Measurements from ENCODE around the gene PNKD.

DNA sequence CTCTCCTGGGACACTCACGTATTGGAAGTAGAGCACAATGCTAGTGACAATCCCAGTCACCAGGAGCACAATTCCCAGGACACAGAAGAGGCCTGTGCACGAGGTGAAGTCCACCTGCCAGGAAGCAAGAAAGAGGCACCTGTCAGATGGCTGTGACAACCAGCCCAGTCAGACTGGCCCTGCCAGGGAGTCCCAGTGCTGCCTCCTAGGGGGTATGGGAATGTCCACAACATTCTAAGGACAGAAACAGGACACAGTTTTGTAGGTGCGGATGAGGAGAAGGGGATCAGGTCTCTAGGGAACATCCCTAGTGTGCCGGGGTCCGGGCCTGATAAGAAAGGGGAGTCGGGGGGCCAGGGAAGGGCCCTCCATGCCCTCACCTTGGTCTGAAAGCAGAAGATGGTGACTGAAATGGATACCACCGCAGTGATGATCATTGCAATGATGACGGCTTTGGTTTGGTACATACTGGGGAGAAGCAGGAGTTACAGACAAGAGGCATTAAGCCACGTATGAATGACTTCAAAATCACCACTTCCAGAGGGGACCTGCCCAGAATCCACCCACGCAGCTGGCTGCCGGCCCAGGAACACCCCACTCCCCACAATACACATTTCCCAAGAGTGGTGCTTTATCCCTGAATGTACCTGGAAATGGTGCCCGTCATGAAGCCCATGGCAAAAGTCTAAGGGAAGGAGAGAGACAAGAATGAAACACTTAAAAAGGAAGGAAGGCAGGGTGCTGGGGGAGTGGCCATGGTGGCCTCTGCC lies 6.9 kb downstream of the PNKD start:
- TF ChIP-seq JUN (CRISPR knock-in tag; IDR thresholded peaks at IDR 0.05) (no peak), CREM (CRISPR knock-in tag; IDR thresholded peaks at IDR 0.05) (no peak), ATF1 (CRISPR knock-in tag; IDR thresholded peaks at IDR 0.05) (no peak), SOX15 (CRISPR knock-in tag; IDR thresholded peaks at IDR 0.05) (no peak), ETV6 (CRISPR knock-in tag; IDR thresholded peaks at IDR 0.05) (no peak), TCF7 (CRISPR knock-in tag; IDR thresholded peaks at IDR 0.05; ENCODE audit: low read depth) (no peak), ZNF138 (CRISPR knock-in tag; conservative IDR thresholded peaks at IDR 0.05) (no peak), EMX1 (CRISPR knock-in tag; IDR thresholded peaks at IDR 0.05) (no peak)
- TF ChIP-seq, protein P1, sequence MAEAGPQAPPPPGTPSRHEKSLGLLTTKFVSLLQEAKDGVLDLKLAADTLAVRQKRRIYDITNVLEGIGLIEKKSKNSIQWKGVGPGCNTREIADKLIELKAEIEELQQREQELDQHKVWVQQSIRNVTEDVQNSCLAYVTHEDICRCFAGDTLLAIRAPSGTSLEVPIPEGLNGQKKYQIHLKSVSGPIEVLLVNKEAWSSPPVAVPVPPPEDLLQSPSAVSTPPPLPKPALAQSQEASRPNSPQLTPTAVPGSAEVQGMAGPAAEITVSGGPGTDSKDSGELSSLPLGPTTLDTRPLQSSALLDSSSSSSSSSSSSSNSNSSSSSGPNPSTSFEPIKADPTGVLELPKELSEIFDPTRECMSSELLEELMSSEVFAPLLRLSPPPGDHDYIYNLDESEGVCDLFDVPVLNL (CRISPR knock-in tag; IDR thresholded peaks at IDR 0.05; ENCODE audit: borderline replicate concordance, low read depth), result no peak
- TF ChIP-seq, protein P2, sequence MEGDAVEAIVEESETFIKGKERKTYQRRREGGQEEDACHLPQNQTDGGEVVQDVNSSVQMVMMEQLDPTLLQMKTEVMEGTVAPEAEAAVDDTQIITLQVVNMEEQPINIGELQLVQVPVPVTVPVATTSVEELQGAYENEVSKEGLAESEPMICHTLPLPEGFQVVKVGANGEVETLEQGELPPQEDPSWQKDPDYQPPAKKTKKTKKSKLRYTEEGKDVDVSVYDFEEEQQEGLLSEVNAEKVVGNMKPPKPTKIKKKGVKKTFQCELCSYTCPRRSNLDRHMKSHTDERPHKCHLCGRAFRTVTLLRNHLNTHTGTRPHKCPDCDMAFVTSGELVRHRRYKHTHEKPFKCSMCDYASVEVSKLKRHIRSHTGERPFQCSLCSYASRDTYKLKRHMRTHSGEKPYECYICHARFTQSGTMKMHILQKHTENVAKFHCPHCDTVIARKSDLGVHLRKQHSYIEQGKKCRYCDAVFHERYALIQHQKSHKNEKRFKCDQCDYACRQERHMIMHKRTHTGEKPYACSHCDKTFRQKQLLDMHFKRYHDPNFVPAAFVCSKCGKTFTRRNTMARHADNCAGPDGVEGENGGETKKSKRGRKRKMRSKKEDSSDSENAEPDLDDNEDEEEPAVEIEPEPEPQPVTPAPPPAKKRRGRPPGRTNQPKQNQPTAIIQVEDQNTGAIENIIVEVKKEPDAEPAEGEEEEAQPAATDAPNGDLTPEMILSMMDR (IDR thresholded peaks at IDR 0.05), result no peak
- TF ChIP-seq, protein P3, sequence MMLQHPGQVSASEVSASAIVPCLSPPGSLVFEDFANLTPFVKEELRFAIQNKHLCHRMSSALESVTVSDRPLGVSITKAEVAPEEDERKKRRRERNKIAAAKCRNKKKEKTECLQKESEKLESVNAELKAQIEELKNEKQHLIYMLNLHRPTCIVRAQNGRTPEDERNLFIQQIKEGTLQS (CRISPR knock-in tag; conservative IDR thresholded peaks at IDR 0.05), result no peak
- TF ChIP-seq, protein P4, sequence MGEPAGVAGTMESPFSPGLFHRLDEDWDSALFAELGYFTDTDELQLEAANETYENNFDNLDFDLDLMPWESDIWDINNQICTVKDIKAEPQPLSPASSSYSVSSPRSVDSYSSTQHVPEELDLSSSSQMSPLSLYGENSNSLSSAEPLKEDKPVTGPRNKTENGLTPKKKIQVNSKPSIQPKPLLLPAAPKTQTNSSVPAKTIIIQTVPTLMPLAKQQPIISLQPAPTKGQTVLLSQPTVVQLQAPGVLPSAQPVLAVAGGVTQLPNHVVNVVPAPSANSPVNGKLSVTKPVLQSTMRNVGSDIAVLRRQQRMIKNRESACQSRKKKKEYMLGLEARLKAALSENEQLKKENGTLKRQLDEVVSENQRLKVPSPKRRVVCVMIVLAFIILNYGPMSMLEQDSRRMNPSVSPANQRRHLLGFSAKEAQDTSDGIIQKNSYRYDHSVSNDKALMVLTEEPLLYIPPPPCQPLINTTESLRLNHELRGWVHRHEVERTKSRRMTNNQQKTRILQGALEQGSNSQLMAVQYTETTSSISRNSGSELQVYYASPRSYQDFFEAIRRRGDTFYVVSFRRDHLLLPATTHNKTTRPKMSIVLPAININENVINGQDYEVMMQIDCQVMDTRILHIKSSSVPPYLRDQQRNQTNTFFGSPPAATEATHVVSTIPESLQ (CRISPR knock-in tag; IDR thresholded peaks at IDR 0.05), result no peak
- TF ChIP-seq, protein P5, sequence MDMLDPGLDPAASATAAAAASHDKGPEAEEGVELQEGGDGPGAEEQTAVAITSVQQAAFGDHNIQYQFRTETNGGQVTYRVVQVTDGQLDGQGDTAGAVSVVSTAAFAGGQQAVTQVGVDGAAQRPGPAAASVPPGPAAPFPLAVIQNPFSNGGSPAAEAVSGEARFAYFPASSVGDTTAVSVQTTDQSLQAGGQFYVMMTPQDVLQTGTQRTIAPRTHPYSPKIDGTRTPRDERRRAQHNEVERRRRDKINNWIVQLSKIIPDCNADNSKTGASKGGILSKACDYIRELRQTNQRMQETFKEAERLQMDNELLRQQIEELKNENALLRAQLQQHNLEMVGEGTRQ (CRISPR knock-in tag; IDR thresholded peaks at IDR 0.05), result no peak

All from WTC11 (cell line).